B cell (primary cell): ENCODE results near the gene LAMA2.

Experiments
- EZH2 ChIP-seq: IDR thresholded peaks from 2 replicates; pipeline ENCODE4 v1.6.1; 2012; ENCODE audit warnings: borderline replicate concordance, low read depth, mild to moderate bottlenecking, moderate library complexity, low read length; ENCODE audit not compliant: insufficient read depth, poor library complexity, severe bottlenecking
- TF ChIP-seq, protein P1 (sequence below): fragments of 200-600 bp; IDR thresholded peaks from one replicate; pipeline ENCODE4 v1.8.0; 2022; ENCODE audit warnings: antibody characterized with exemption, mild to moderate bottlenecking

DNA sequence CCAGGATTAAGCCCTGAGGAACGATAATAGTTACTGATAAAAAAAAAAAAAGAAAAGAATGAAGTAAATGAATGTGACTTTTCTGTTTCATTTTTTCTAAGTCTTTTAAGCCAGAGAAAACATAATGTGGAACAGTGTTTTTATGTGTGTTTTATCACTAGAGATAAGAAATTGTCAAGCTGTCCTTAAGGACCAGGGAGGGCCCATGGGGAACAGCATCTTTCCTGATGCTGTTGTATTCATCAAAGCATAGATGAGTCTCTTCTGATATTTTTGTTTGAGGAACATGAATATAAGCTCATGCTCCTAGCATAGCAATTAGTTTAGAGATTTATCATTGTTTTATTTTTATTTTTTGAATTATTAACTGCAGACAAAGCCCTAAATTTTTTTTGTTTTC is 150.2 kb downstream of the LAMA2 start:
- no peak for TF ChIP-seq EZH2
- TF ChIP-seq, protein P1, sequence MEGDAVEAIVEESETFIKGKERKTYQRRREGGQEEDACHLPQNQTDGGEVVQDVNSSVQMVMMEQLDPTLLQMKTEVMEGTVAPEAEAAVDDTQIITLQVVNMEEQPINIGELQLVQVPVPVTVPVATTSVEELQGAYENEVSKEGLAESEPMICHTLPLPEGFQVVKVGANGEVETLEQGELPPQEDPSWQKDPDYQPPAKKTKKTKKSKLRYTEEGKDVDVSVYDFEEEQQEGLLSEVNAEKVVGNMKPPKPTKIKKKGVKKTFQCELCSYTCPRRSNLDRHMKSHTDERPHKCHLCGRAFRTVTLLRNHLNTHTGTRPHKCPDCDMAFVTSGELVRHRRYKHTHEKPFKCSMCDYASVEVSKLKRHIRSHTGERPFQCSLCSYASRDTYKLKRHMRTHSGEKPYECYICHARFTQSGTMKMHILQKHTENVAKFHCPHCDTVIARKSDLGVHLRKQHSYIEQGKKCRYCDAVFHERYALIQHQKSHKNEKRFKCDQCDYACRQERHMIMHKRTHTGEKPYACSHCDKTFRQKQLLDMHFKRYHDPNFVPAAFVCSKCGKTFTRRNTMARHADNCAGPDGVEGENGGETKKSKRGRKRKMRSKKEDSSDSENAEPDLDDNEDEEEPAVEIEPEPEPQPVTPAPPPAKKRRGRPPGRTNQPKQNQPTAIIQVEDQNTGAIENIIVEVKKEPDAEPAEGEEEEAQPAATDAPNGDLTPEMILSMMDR, result no peak
